GM15510 (cell line): Measurements from ENCODE around the gene ARPC4.
A peak's percentile ranks its signal among the peaks of the same experiment; 100 is the strongest.

ENCODE experiments used
- POLR2A ChIP-seq: IDR thresholded peaks from 3 replicates; pipeline ENCODE4 v1.6.1; 2011; ENCODE audit warnings: borderline replicate concordance; ENCODE audit not compliant: insufficient read length; ENCODE audit errors: extremely low read depth

Gene ARPC4

DNA sequence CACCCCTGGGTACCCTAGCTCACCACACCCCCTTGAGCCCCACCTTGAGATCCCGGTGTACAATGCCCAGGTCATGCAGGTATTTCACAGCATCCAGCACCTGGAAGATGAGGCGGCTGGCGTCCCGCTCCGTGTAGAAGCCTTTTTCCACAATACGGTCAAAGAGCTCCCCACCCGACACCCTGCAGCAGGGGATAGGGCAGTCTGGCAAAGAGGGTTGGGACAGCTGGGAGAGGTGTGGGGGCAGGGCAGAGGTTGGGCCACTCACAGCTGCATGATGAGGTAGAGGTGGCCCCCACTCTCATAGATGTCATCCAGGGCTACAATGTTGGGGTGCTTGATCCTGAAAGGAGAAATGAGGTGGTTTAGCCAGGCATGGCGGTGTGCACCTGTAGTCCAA lies 30.0 kb upstream of the ARPC4 start:
- TF ChIP-seq POLR2A, result no peak

DNA sequence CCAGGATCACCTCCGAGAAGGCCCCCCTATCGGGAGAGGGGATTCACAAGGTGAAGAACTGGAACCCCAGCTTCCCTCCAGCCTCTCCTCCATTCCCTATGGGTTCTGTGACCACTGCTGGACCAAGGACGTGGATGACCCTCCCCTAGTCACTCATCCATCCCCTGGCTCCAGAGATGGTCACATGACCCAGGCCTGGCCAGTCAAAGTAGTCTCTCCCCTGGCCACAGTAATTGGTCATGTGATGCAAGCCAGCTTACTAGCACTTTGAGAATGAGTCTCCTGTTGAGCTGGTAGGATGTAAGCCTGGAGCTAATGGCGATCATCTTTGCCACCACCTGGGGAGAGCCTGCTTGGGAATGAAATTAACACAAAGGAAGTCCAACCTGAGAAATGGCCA lies 27.0 kb upstream of the ARPC4 start:
- no peak for TF ChIP-seq POLR2A

DNA sequence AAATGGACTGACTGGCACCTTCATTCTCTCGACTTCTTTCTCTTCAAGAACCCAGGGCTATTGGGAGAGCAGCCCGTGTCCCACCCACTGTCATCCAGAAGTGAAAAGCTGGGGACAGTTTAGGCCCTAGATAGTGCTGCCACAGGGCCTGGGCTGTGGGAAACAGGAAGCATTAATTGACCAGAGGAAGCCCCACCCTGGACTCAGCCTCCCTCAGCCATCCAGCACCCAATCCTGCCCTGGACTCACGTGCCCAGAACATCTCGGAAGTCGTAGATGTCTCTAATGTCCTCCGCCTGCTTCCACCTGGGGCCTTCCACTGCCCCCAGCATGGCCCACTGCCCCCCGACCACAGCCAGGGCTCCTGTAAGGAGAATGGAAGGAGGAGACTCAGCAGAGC lies 25.5 kb upstream of the ARPC4 start:
- TF ChIP-seq POLR2A, result no peak

DNA sequence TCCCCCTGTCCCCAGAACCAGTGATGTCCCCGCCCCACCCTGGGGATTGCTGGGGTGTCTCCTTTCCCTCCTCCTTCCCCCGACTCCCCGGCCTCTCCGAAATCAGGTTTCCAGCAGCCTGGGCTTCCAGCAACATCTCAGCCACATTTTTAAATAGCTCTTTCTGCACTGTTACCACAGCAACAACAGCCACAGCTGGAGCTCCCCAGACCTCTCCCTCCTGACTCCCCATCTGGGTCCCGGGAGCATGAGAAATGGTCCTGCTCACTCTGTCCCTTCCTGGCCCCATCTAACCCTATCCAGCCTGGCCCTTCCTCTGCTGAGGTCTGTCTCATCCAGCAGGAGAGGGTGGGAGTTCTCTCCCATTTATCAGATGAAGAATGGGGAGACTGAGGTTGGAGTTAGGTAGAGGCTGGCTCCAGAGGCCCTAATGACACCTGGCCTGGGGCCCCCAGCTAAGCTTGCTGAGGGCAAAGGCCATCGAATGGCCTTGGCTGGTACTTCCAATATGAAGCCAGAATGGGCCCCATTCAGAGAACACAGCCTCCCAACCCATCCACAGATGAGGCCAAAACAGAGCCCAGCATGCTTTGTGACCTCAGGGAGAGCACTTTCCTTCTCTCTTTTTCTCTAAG lies 24.6 kb upstream of the ARPC4 start:
- no peak for TF ChIP-seq POLR2A

DNA sequence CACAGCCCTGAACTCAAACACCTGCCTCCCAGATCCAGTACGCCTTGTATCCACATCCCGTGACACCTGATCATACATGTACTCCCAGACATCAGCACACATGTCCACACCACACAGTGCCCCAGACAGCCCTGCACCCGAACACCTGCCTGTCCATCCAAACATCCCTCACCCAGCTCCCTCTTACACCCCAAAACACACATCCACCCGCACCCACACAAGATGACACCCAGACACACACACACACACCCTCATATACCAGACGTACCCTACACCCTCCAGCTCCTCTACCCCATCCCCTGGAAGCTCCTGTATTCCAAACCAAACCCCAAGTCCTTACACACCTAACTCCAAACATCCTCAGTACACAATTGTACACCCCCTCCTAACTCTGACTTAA lies 23.9 kb upstream of the ARPC4 start:
- no peak for TF ChIP-seq POLR2A

DNA sequence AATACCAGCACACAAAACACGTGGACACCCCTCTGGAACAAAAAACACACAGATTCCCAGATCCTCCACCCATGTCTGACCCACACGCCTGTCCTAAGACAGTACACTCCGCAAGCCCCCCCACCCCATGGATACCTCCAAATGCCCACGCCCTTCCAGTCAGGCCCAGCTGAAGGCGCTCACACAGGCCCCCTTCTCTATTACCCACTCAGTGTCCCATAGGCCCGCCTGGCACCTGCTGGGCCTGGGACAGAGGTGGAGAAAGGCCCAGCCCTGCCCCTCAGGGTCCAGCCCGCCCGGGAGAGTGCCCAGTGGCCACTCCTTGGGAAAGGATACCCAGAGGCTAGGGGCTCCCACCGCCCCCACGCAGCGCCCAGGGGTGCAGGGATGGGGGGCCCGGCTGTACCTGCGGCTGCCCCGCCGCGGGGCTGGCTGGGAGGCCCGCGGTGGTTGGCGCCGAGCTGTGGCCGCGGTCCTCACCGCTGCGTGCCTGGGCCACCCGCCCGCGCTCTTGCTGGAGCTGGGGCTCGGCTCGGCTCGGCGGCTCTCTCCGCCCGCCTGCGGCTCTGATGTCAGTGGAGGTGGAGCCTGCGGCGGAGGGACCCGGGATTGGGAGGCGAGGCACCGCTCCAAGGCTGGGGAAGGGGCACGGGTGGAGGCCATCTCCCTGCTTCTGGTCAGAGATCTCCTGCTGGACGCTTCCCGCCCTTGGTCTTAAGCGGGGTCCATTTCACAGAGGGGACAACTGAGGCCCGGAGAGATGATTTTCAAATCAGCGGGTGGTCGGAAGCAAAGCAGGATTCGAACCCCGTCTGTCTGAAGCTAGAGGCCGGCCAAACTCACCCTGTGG lies 23.2 kb upstream of the ARPC4 start, which contains the start of gene CAMK1:
CAMK1 (minus strand) TSS at position 522 of the 850 bp plus-strand sequence. CDS start 2,198 bp downstream, outside the sequence.
- TF ChIP-seq POLR2A, result peak; percentile 26

DNA sequence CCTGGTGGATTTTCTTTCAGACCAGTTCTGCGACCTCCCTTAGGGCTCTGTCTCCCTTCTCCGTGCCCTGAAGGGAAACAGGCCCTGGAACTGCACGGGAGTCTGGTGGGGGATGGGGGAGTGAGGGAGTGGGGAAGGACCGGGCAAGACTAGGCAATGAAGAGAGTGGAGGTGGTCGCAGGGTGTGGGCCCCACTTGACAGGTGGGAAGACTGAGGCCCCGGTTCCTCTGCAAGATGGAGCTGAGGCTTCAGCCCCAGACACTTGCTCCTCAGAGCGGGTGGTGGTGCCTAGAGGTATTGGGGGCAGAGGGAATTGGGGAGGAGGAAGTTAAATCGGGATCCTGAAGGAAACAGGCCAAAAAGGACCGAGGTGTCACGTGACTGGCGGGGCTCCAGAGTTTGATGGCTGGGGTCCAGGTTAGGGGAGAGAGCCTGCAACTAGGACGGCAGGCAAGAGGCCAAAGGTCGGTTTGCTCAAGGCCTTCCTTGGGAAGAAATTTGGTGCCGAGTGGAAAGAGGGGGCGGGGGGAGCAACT lies 22.5 kb upstream of the ARPC4 start:
- TF ChIP-seq POLR2A, result no peak

DNA sequence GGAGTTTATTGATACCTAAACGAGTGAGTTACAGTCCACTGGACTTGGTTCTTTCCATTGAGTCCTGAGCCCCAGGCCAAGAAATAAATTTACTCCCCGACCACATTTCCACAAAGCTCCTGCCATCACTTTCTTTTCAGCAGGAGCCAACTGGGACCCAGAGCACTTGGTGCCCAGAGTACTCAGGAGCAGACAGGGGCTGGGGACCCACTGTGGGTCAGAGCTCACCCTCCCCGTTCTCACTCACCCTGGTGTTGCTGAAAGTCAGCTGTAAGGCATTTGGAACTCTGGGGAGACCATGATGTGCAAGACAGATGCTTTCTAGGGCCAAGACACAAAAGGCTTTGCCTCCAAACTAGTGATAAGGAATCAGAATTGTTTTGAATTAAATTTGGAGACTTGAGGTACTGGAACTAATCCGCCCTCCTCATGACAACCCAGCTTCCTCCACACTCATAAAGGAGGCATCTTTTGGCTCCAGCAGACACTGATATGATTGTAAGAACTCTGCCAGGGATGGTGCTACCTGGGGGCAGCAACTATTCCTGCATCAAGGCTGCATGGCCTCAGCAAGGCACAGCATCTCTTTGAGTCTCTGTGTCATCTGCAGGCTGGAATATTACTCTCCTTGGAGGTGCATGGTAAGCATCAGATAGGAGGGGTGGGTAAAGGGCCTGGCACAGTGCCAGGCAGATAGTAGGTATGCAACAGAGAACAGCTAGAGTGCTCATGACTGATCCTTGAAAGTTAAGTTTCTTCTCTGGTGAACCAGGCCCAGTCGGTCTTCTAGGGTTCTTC lies 15.8 kb upstream of the ARPC4 start:
- no peak for TF ChIP-seq POLR2A

DNA sequence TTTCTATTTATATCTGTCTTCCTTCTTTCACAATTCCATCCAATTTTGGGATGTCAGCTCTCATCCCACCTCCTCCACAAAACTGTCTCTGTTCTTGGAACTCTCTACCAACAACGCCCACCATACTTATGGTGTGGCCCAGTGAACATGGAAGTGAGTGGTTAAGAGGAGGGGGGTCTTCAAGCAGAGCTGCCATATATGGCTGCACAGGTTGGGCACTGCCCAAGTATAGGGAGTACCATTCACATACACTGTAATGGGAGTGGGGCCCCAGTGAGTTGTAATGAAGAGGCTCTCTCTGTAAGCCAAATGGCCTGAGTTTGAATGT lies 15.2 kb upstream of the ARPC4 start:
- TF ChIP-seq POLR2A, result no peak

DNA sequence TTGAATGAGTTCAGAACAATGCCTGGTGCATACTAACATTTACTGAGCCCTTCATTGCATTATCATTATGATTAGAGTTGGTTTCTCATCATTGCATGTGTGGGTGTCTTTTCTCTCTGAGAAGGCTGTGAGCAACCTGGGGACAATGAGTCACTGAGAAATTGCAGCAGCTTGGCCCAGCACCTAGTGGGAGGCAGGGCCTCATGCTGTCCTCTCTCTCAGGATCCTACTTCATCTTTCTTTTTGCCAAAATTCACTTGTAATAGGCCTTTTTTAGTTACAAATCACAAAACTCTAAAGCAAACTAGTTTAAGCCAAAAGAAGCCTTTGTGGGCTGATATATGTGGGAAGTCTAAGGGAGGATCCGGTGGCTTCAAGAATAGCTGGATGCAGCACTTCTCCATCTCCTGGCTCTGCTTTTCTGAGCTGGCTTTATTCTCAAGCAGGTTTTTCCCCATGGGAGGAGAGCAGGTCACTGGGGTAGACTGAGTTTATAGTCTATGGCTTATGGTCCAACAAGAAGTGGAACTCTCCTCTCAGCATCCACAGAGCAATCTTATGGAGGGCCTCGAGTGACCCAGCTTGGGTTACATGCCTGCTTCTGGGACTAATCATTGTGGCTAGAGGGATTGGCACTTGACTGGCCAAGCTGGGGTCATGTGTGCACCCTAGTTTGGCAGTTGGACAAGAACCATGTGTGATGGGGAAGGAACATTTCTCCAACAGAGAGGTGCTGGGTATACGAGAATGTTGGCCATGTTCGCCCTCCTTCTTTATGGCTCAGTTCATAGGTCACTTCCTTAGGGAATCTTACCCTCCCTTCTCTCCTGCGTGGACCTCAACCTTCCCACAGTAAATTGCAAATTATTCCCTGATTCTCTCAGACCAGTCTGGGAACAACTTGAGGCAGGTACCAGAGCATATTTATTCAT lies 14.5 kb upstream of the ARPC4 start:
- TF ChIP-seq POLR2A, result no peak

DNA sequence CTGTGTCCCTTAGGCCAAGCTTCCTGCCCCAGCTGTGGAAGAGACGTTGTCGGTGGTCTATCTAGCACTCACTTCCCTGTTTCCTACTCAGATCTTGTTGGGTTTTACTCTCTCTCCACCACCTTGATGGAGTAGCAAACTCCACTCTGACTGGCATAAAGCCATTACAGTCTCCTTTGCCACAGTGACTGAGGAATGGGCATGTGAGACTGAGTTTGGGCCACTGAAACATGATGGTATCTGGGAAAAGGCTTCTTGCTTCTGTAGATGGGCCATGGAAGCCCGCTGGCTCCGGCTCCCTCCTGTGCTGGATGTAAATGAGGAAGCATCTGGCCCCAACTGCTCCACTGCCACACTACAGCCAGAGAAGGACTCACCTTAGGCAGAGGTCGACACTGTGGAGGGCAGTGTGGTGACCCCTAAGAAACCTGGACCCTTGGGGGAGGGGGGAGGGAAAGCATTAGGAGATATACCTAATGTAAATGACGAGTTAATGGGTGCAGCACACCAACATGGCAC lies 13.7 kb upstream of the ARPC4 start:
- no peak for TF ChIP-seq POLR2A

DNA sequence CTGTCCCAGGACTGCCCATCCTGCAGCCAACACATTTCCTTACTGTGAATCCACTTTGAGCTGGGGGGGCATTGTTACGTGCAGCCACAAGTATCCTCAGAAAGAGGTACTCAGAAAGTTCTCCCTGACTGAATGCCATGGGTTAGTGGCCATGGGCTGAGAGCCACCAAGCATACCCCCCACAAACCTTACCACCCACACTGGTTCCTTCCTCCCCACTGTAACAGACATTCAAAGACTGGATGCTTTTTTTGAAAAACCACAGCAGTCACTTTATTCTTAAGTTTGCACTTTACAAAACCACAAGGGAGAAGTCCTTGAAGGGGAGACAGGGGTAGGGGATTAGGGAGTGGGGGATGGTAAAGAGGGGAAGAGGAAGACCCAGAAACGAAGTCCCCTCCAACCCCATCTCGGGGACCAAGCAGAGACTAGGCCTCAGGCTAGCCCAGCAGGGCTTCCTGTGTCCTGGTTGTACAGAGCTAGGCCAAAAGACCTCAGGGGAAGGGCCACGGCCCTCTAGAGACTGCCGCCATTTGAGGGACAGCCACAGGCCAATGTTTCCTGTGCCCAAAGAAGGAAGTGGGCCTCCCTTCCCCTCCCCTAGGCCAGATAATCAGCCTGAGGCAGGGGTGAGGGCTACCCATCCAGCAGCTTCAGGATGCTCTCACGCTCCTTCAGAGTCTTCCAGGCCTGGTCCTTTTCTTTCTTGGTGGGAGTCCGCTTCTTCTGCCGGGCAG lies 13.0 kb upstream of the ARPC4 start:
- TF ChIP-seq POLR2A, result peak; percentile 12

DNA sequence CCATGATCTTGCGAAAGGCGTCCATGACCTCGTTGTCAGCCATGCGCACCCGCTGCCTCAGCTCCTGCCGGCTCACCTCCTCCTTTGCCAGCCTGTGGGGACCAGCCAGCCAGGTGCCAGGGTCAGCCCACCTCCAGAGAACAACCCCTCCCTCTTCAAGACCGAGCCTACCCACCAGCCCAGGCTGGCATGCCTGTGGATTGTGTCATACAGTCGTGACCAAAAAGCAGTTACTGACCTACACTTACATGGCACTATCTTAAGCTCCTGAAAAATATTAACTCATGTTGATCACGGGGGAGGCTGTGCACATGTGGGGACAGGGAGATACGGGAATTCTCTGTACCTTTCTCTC lies 12.4 kb upstream of the ARPC4 start:
- no peak for TF ChIP-seq POLR2A
